RKO (cell line): Measurements from ENCODE around the gene KDM4B.
"Not testable (repeated sequence)": the region's sequence is repeated elsewhere in the genome, so short reads cannot be mapped to it uniquely, and the experiment has no call there.

Source experiments
- DNase-seq: peaks from one replicate; pipeline ENCODE4 v3.0.0-alpha.2; 2016; ENCODE audit warnings: low spot score

KDM4B gene

DNA sequence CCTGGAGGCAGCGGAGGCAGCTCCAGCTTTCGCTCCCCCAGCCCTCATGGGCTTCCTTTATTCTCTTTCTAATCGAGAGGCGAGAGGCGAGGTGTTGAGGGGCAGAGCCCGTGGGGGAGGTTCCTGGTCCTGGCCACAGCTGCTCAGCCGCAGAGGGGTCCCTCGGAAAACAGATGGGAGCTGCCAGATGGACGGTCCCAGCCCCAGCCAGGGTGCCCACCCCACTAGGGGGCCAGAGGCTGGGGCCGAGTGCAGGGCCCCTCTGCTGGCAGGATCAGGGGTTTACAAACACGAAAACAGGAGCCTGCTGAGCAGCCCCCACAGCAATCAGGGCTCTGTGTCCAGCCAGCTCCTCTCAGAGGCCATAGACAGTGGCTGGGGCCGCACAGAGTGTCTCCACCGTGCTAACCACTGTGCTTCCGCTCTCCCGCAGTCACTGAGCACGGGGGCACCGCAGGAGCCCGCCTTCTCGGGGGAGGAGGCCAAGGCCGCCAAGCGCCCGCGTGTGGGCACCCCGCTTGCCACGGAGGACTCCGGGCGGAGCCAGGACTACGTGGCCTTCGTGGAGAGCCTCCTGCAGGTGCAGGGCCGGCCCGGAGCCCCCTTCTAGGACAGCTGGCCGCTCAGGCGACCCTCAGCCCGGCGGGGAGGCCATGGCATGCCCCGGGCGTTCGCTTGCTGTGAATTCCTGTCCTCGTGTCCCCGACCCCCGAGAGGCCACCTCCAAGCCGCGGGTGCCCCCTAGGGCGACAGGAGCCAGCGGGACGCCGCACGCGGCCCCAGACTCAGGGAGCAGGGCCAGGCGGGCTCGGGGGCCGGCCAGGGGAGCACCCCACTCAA, 182.2 kb downstream of the KDM4B start:
- no peak for DNase-seq

DNA sequence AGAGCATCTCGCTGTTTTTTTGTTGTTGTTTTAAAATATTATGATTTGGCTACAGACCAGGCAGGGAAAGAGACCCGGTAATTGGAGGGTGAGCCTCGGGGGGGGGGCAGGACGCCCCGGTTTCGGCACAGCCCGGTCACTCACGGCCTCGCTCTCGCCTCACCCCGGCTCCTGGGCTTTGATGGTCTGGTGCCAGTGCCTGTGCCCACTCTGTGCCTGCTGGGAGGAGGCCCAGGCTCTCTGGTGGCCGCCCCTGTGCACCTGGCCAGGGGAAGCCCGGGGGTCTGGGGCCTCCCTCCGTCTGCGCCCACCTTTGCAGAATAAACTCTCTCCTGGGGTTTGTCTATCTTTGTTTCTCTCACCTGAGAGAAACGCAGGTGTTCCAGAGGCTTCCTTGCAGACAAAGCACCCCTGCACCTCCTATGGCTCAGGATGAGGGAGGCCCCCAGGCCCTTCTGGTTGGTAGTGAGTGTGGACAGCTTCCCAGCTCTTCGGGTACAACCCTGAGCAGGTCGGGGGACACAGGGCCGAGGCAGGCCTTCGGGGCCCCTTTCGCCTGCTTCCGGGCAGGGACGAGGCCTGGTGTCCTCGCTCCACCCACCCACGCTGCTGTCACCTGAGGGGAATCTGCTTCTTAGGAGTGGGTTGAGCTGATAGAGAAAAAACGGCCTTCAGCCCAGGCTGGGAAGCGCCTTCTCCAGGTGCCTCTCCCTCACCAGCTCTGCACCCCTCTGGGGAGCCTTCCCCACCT, 183.3 kb downstream of the KDM4B start:
- no peak for DNase-seq

DNA sequence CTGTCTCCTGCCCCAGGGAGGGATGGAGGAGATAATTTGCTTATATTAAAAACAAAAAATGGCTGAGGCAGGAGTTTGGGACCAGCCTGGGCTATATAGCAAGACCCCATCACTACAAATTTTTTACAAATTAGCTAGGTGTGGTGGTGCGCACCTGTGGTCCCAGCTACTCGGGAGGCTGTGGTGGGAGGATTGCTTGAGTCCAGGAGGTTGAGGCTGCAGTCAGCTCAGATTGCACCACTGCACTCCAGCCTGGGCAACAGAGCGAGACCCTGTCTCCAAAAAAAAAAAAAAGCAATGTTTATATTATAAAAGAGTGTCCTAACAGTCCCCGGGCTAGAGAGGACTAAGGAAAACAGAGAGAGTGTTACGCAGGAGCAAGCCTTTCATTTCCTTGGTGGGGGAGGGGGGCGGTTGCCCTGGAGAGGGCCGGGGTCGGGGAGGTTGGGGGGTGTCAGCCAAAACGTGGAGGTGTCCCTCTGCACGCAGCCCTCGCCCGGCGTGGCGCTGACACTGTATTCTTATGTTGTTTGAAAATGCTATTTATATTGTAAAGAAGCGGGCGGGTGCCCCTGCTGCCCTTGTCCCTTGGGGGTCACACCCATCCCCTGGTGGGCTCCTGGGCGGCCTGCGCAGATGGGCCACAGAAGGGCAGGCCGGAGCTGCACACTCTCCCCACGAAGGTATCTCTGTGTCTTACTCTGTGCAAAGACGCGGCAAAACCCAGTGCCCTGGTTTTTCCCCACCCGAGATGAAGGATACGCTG, 184.0 kb downstream of the KDM4B start:
- DNase-seq = no peak

DNA sequence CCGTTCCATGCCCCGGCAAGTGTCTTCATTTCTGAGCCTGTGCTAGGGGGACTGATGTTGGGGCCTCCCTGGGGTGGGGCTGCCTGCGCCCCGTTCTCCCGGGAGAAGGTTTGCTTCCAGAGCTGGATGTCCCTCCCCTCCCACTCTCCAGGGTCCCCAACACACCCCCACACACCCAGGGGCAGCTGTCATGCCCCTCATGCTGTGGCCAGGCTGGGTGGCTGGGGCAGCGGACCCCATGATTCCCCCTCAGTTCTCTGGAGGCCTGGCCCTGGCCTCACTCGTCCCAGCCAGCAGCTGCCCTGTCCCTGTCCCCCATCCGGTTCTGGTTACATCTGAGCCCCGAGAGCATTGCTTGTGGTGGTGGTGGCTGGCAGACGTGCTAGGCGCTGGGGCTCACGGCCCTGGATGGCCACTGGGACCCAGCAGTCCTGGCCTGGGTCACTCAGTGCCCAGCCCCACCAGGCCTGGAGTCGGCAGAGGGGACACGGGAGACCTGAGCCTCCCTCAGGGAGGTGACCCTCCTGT, 184.8 kb downstream of the KDM4B start:
- DNase-seq = no peak

DNA sequence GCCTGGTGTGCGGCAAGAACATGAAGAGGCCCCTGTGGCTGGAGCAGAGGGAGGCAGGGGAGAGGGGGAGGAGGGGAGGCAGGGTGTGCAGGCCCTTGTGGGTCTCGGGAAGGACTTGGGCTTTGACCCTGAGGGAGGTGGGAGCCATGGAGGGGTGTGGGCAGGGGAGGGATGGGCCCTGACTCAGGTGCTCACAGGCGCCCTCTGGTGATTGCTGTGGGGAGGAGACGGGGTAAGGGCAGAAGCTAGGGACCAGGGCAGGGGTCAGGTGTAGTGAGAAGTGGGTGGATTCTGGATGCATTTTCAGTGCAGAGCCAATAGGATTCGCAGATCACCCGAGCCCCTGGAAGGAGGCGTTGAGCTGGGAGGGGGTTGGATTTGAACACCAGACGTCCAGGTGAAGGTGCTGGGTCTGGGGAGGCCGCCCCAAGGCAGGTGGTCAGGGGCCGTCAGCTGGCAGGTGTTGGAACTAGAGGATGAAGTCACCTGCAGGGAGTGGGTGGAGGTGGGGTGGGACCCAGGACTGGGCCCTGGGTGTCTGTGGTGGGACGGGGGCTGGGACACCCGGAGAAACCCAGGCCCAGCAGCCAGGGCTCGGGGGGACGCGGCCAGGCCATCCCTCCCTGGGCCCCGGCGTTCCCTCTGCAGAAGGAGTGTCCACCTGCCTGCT, 185.4 kb downstream of the KDM4B start:
- no peak for DNase-seq

DNA sequence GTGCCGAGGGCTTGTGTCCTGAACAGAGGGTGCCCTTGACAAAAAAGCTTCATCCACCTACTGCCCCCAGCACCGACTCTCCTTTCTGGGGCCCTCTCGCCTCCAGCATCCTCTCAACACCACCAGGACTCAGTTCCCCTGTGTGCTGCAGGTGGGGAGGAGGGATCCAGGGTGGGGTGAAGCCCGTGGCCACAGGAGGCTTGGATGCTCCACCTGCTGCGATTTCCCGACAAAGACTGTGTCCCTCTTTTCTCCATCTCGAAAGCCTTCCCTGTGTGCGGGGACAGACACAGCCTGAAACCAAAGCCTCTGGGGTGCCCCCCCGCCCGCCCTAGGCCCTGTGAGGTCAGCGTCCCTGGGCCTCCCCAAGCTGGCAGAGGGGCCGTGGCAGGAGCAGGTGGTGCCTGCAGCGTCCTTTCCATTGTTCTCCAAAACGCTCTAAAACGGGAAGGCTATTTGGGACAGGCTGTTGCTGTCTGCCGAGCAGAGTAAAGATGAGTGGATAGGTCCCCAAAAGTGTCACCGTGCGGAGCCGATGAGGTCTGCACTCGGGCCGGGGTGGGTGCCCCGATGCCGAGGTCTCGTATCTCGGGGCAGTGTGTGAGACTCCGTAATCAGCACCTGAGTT, 186.0 kb downstream of the KDM4B start:
- no peak for DNase-seq

DNA sequence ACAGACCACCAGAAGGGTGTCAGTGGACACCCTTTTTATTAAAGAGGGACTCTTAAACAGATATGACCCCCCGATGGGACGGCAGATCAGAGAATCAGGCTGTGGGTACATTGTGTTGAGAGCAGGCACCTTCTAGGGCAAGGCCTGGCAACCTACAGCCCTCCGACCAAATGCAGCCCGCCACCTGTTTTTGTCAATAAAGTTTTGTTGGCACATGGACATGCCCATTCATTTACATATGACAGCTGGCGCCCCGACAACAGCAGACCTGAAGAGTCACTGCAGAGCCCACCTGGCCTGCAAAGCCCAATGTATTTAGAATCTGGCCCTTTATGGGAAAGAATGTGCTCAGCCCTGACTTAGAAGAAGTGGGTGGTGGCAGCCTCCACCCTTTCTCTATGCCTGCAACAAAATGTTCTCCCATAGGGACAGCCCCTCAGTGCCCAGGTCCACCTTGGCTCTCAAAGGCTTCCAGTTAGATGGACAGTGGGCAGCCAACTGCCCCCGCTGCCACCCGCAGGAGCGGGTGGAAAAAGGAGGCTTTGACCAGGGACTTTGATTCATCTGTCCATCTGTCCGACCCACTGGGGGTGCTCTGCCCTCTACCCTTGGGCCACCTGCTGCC, 186.8 kb downstream of the KDM4B start:
- DNase-seq = no peak

DNA sequence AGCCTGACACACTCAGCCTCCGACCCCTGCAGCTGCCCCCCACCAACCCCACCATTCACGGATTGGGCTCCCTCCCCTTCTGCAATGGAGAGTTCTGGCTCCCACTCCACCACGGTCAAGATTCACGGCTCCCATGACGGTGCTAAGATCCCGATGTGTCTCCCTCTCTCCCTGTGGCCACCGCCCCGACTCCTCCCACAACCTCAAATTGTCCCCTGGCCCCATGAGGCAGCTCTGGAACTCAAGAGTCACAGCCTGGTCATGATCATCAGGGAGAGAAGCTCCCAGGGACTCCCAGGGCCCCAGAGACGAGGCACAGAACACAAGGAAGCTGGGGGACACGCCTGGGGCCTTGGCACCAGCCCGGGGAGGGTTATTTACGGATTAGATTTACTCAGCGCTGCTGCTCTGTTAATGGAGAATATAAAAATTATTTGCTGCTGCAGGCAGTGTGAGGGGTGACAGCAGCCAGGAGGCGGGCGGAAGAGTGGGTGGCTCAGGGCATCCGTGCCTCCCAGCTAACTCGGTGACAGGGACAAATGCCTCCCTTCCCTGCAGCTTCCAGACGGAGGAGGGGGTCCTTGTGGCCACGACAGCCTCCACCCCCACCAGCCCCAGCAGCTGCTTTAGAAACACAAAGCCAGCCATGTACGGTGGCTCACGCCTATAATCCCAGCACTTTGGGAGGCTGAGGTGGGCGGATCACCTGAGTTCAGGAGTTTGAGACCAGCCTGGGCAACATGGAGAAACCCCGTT, 187.5 kb downstream of the KDM4B start:
- DNase-seq = no peak

DNA sequence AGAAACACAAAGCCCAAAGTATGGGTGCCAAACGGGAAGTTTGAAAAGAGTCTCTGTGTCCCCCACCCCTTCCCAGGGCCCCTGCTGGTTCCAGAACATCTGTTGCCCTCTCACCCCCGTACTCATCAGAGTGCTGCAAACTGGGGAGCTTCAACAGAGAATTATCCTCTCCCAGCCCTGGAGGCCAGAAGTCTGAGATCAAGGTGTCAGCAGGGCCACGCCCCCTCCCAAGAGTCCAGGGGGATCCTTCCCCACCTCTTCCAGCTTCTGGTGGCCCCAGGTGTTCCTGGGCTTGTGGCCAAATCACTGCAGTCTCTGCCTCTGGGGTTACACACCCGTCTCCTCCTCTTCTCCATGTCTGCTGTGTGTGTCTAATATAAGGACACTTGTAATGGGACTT, 188.3 kb downstream of the KDM4B start:
- DNase-seq = no peak

DNA sequence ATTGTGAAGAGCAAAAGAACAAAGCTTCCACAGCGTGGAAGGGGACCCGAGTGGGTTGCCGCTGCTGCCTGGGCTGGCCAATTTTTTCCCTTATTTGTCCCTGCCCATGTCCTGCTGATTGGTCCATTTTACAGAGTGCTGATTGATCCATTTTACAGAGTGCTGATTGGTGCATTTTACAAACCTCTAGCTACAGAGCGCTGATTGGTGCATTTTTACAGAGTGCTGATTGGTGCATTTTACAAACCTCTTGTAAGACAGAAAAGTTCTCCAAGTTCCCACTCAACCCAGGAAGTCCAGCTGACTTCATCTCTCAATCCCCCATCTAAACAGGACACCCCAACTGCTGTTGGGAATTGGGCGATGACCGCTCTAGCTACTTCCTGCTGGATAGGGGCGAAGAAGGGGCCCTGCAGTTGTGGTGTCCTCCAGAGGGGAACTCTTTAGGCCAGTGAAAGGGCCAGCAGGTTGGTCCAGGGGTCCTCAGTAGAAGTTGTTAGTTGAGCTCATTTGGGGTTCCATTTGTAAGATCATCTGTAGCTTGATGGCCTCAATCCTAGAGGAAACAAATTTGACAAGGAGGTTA, 189.7 kb downstream of the KDM4B start:
- not testable (repeated sequence) for DNase-seq

DNA sequence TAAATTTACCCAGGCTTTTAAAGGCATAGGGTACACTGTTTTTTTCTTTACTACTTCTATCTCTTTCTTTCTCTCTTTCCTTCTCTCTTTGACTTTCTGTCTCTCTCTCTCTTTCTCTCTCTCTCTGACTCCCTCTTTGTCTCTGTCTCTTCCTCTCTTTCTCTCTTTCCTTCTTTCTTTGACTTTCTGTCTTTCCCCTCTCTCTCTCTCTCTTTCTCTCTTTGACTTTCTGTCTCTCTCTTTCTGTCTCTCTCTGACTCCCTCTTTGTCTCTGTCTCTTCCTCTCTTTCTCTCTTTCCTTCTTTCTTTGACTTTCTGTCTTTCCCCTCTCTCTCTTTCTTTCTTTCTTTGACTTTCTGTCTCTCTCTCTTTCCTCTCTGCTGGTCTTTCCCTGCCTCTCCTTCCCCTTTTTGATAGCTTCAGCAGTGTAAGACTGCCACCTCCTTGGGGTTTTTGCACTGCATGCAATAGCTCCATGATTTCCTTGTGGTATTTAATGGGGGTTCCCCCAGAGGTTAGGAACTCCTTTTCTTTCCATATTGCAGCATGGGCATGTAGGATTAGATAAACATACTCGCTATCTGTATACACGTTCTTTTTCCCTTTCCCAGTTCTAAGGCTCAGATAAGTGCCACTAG, 191.4 kb downstream of the KDM4B start:
- not testable (repeated sequence) for DNase-seq

DNA sequence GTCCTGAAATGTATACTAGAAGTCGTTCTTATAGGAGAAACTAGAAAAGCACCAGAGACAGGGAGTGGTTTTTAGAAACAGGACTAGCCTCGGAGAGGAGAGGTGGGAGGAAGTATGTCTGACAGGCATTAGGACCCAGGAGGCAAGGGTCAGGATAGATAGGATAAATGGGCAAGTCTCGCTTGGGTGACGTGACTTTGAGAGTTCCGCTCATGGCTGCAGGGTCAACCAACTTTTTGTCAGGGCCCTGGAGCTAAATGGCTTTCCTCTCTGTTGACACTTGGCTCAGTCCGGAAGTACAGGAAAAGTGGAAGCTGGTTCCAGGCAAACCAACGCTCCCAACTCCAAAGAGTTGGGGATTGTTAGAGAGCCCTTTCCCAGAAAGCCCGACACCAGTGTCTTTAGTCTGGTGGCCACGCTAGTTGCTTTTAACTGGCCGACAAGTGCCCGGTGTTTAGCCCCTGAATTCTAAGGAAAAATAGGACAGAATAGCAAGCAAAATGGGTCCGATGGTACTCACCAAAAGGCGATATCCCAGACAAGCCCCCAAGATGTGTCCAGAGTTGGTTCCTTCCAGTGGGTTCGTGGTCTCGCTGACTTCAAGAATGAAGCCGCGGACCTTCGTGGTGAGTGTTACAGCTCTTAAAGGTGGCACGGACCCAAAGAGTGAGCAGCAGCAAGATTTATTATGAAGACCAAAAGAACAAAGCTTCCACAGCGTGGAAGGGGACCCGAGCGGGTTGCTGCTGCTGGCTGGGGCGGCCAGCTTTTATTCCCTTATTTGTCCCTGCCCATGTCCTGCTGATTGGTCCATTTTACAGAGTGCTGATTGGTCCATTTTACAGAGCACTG, 196.2 kb downstream of the KDM4B start:
- not testable (repeated sequence) for DNase-seq

DNA sequence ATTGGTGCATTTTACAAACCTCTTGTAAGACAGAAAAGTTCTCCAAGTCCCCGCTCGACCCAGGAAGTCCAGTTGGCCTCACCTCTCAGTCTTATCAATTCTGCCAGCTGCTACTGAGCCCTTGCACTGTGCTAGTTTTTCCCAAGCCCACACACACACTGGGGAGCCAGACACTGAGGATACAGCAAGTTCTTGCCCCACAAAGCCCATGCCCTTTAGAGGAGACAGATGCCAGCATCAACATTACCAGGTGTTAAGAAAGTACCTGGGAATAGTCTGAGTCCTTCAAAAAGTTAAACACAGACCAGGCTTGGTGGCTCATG, 196.7 kb downstream of the KDM4B start:
- DNase-seq = no peak

DNA sequence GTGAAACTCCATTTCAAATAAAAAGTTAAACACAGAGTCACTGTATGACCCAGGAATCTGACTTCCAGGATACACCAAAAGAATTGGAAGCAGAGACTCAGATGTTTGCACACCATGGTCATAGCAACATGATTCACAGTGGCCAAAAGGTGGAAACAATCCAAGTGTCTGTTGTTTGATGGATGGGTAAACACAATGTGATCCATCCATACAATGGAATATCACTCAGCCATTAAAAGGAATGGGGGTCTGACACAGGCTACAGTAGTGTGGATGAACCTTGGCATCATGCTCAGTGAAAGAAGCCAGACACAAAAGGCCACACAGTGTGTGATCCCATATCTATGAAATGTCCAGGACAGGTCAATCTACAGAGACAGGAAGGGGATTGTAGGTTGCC, 197.3 kb downstream of the KDM4B start:
- peak; percentile 55 for DNase-seq

DNA sequence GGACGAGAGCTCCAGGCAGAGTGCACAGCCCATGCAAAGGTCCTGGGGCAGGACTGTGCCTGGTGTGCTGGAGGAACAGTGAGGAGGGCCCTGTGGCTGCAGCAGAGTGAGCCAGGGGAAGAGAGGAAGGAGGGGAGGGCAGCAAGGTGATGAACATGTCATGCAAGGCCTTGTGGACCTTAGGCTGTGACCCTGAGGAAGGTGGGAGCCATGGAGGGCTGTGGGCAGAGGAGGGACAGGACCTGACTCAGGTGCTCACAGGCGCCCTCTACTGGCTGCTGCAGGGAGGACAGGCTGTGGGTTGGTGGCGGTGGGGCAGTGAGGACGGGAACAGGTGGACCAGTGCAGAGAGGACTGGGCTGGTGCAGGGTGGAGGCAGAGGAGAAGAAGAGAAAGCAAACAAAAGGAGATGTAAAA, 201.4 kb downstream of the KDM4B start:
- no peak for DNase-seq

DNA sequence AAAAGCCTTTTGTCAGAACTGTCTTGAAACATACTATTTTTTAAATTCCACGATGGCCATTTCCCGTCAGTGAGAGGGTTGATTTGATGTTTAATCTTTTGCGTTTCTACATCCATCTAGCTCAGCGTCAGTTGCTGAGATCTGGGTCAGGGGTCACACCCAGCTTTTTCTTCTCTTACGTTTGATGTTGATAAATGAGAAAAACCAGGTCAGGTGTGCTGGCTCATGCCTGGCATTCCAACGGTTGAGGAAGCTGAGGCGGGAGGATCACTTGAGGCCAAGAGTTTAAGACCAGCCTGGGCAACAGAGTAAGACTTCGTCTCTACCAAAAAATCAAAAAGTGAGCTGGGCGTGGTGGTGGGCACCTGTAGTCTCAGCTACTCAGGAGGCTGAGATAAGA, 202.8 kb downstream of the KDM4B start:
- no peak for DNase-seq

DNA sequence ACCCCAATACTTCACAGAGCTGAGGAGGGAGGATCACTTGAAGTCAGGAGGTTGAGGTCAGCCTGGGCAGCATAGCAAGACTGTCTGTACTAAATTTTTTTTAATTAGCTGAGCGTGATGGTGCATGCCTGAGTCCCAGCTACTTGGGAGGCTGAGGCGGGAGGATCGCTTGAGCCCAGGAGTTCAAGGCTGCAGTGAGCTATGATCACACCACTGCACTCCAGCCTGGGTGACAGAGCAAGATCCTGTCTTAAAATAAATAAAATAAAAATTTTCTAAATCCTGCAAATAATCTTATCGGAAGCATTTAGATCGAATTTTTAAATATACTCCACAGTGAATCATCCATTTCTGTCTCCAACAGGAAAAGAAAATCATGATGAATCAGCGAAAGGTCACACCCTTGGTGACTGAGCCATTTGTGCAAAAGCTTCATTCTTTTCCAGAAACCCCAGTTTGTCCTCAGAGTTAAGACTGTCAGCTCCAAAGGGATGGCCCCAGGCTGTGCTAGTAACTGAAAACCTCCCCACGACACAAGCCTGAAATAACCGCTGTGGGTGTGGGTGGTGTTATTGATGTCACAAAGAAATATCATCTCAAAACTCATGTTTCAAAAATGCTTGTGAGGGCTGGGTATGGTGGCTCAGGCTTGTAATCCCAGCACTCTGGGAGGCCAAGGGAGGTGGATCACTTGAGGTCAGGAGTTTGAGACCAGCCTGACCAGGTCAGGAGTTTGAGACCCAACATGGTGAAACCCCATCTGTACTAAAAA, 204.1 kb downstream of the KDM4B start:
- DNase-seq = peak; percentile 84

DNA sequence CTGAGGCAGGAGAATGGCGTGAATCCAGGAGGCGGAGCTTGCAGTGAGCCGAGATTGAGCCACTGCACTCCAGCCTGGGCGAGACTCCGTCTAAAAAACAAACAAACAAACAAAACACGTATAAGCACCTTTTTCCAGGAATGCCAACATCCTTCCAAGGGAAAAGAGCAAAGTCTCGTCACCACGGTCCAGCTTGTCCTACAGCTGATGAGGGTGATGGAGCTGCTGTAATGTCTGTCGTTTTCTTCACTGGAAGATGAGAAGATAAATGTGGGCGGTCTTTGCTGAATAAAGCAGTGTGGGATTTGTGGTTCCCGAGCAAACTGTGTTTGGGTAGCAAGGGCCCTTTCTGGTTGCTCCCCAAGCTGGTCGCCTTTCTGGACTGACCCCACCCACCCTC, 205.1 kb downstream of the KDM4B start:
- DNase-seq = no peak
